SJCRH30 (cell line): Measurements from ENCODE around the gene CNKSR1. TPM values are rescaled to one million over a fixed set of nuclear protein-coding genes. Genes with fewer than 3 reads are reported as not detected.

Source experiments
- DNase-seq, 2 experiments: peaks; one replicate each; pipeline ENCODE4 v3.0.0-alpha.2; 2015 to 2020
- H3K27ac ChIP-seq: fragments of 250-450 bp; sonication (Bioruptor Pico); 2 replicates; pipeline ENCODE4 v1.5.1; 2020; ENCODE audit warnings: mild to moderate bottlenecking, moderate library complexity
- H3K27me3 ChIP-seq: fragments of 250-450 bp; sonication (Bioruptor Pico); 2 replicates; pipeline ENCODE4 v1.5.1; 2020; ENCODE audit warnings: mild to moderate bottlenecking, moderate library complexity
- H3K36me3 ChIP-seq: fragments of 250-450 bp; sonication (Bioruptor Pico); 2 replicates; pipeline ENCODE4 v1.5.1; 2020; ENCODE audit warnings: mild to moderate bottlenecking, moderate library complexity
- H3K4me1 ChIP-seq: fragments of 250-450 bp; sonication (Bioruptor Pico); 2 replicates; pipeline ENCODE4 v1.5.1; 2020; ENCODE audit warnings: mild to moderate bottlenecking, moderate library complexity
- H3K4me3 ChIP-seq: fragments of 250-450 bp; sonication (Bioruptor Pico); 2 replicates; pipeline ENCODE4 v1.5.1; 2020; ENCODE audit warnings: mild to moderate bottlenecking, moderate library complexity
- H3K9me3 ChIP-seq: fragments of 250-450 bp; sonication (Bioruptor Pico); replicated peaks from 2 replicates; pipeline ENCODE4 v1.5.1; 2020; ENCODE audit warnings: mild to moderate bottlenecking, moderate library complexity
- total RNA-seq: library from RNA; depleted of rRNA; stranded (reverse); fragments of >200 nt; shearing (Covaris generic); gene quantifications from 2 replicates; pipeline ENCODE4 v1.2.3, GENCODE V29; 2014

The CNKSR1 gene
- total RNA-seq, 1 experiment from 2014 or later = 2.6 TPM

GRCh38 chr1:26168410-26169197 is 8.7 kb upstream of the CNKSR1 start, which contains the start of gene C1orf232:
C1orf232 (minus strand) TSS chr1:26168963; CDS start chr1:26168499, 464 bp downstream.
- no peaks in the 10 kb centered on the region for H3K9me3 ChIP-seq
- peak; percentile 48 to 71 for DNase-seq
- H3K4me3 ChIP-seq = peak within 1 kb of the TSS; percentile 92
- H3K27me3 ChIP-seq = no peaks in the 10 kb centered on the region
- peaks cover 46% of the 10 kb centered on the region for H3K4me1 ChIP-seq
- no peaks in the 10 kb centered on the region for H3K36me3 ChIP-seq
- H3K27ac ChIP-seq = peak within 1 kb of the TSS; percentile 54

- H3K9me3 ChIP-seq = no peaks in the 10 kb centered on the region
- no peak overlapping the region for H3K27ac ChIP-seq
- H3K36me3 ChIP-seq = no peaks in the 10 kb centered on the region
- peak overlapping the region; percentile 92 for H3K4me3 ChIP-seq
- no peaks in the 10 kb centered on the region for H3K27me3 ChIP-seq
- DNase-seq = no peak
- peaks cover 46% of the 10 kb centered on the region for H3K4me1 ChIP-seq
Measured at GRCh38 chr1:26169198-26169554, 8.1 kb upstream of the CNKSR1 start.

- DNase-seq = peak; percentile 93 to 94
- no peaks in the 10 kb centered on the region for H3K27me3 ChIP-seq
- H3K4me1 ChIP-seq = peaks cover 42% of the 10 kb centered on the region
- H3K27ac ChIP-seq = peak within 1 kb of the TSS; percentile 54
- H3K36me3 ChIP-seq = no peaks in the 10 kb centered on the region
- peak within 1 kb of the TSS; percentile 92 for H3K4me3 ChIP-seq
- no peaks in the 10 kb centered on the region for H3K9me3 ChIP-seq
Measured at GRCh38 chr1:26169669-26170471, 7.4 kb upstream of the CNKSR1 start, which contains the start of gene ZNF593. ZNF593 (plus strand) TSS chr1:26169908; CDS start chr1:26169984, 76 bp downstream.

GRCh38 chr1:26170472-26170821 is 6.8 kb upstream of the CNKSR1 start:
- H3K36me3 ChIP-seq = no peaks in the 10 kb centered on the region
- H3K4me1 ChIP-seq = peaks cover 38% of the 10 kb centered on the region
- DNase-seq = no peak
- no peaks in the 10 kb centered on the region for H3K9me3 ChIP-seq
- peak overlapping the region; percentile 92 for H3K4me3 ChIP-seq
- H3K27me3 ChIP-seq = no peaks in the 10 kb centered on the region
- H3K27ac ChIP-seq = no peak overlapping the region; the same call in 1 of the 2 replicates

- H3K4me1 ChIP-seq = peaks cover 28% of the 10 kb centered on the region
- no peaks in the 10 kb centered on the region for H3K36me3 ChIP-seq
- H3K9me3 ChIP-seq = no peaks in the 10 kb centered on the region
- H3K27ac ChIP-seq = no peak within 1 kb of the TSS
- peak within 1 kb of the TSS; percentile 92; the same call in 1 of the 2 replicates for H3K4me3 ChIP-seq
- peak; percentile 41 to 45 for DNase-seq
- H3K27me3 ChIP-seq = no peaks in the 10 kb centered on the region
Measured at GRCh38 chr1:26171084-26172072, 5.9 kb upstream of the CNKSR1 start, which contains the start of gene ZNF593OS. ZNF593OS (minus strand) TSS chr1:26171832; CDS start chr1:26171661, 171 bp downstream.

- Histone ChIP-seq H3K9me3 (no peaks in the 10 kb centered on the region), H3K27me3 (no peaks in the 10 kb centered on the region), H3K27ac (no peak overlapping the region), H3K36me3 (no peaks in the 10 kb centered on the region), H3K4me3 (no peak overlapping the region), H3K4me1 (peaks cover 5% of the 10 kb centered on the region; the same call in 1 of the 2 replicates)
- no peak for DNase-seq
Measured at GRCh38 chr1:26175346-26175745, 1.9 kb upstream of the CNKSR1 start.

GRCh38 chr1:26180010-26180506 is 2.8 kb downstream of the CNKSR1 start:
- DNase-seq = no peak
- Histone ChIP-seq H3K27me3 (no peaks in the 10 kb centered on the region), H3K36me3 (no peaks in the 10 kb centered on the region), H3K9me3 (no peaks in the 10 kb centered on the region), H3K27ac (no peak overlapping the region), H3K4me1 (no peaks in the 10 kb centered on the region), H3K4me3 (no peak overlapping the region)

- no peaks in the 10 kb centered on the region for H3K9me3 ChIP-seq
Measured at GRCh38 chr1:26181586-26182382, 4.5 kb downstream of the CNKSR1 start.

GRCh38 chr1:26182383-26182696 is 5.0 kb downstream of the CNKSR1 start:
- no peaks in the 10 kb centered on the region for H3K36me3 ChIP-seq

More at GRCh38 chr1:26181586-26182382, 4.5 kb downstream of the CNKSR1 start:
- H3K27ac ChIP-seq = no peak overlapping the region
- no peaks in the 10 kb centered on the region for H3K4me1 ChIP-seq
- H3K4me3 ChIP-seq = no peak overlapping the region
- no peaks in the 10 kb centered on the region for H3K27me3 ChIP-seq
- H3K36me3 ChIP-seq = no peaks in the 10 kb centered on the region
- no peak for DNase-seq

GRCh38 chr1:26184086-26184485 is 6.8 kb downstream of the CNKSR1 start:
- Histone ChIP-seq H3K4me3 (no peak overlapping the region), H3K27ac (no peak overlapping the region), H3K36me3 (no peaks in the 10 kb centered on the region), H3K27me3 (no peaks in the 10 kb centered on the region), H3K9me3 (no peaks in the 10 kb centered on the region), H3K4me1 (no peaks in the 10 kb centered on the region)
- no peak for DNase-seq

More at GRCh38 chr1:26182383-26182696, 5.0 kb downstream of the CNKSR1 start:
- no peak overlapping the region for H3K4me3 ChIP-seq
- H3K4me1 ChIP-seq = no peaks in the 10 kb centered on the region
- H3K27ac ChIP-seq = no peak overlapping the region
- no peaks in the 10 kb centered on the region for H3K27me3 ChIP-seq
- H3K9me3 ChIP-seq = no peaks in the 10 kb centered on the region
- no peak for DNase-seq

GRCh38 chr1:26184883-26185282 is 7.6 kb downstream of the CNKSR1 start:
- no peak overlapping the region for H3K27ac ChIP-seq
- H3K27me3 ChIP-seq = no peaks in the 10 kb centered on the region
- no peak overlapping the region for H3K4me3 ChIP-seq
- H3K9me3 ChIP-seq = no peaks in the 10 kb centered on the region
- no peaks in the 10 kb centered on the region for H3K36me3 ChIP-seq
- no peak for DNase-seq
- H3K4me1 ChIP-seq = no peaks in the 10 kb centered on the region

GRCh38 chr1:26187882-26188281 is 10.6 kb downstream of the CNKSR1 start:
- no peaks in the 10 kb centered on the region for H3K36me3 ChIP-seq
- H3K27ac ChIP-seq = no peak overlapping the region
- no peaks in the 10 kb centered on the region for H3K27me3 ChIP-seq
- H3K4me1 ChIP-seq = no peaks in the 10 kb centered on the region
- no peak for DNase-seq
- H3K4me3 ChIP-seq = no peak overlapping the region
- H3K9me3 ChIP-seq = no peaks in the 10 kb centered on the region

GRCh38 chr1:26188477-26188876 is 11.2 kb downstream of the CNKSR1 start:
- Histone ChIP-seq H3K27me3 (no peaks in the 10 kb centered on the region), H3K27ac (no peak overlapping the region), H3K9me3 (no peaks in the 10 kb centered on the region), H3K4me3 (no peak overlapping the region), H3K4me1 (no peaks in the 10 kb centered on the region), H3K36me3 (no peaks in the 10 kb centered on the region)
- no peak for DNase-seq
